Activated CD8-positive, alpha-beta memory T cell treated with anti-CD3 and anti-CD28 coated beads, Interleukin-2, amount 50 U/mL, for 1 hour (primary cell): Measurements from ENCODE around the gene OR6C76.

ENCODE experiments used
- DNase-seq: peaks from one replicate; pipeline ENCODE4 v3.0.0-alpha.2; 2020; ENCODE audit errors: extremely low read depth

Gene OR6C76

GRCh38 chr12:55469291-55469690 lies 43.2 kb downstream of the OR6C76 start:
- DNase-seq: no peak

- DNase-seq: no peak
Measured at GRCh38 chr12:55470088-55470829, 44.2 kb downstream of the OR6C76 start, which contains the start of gene OR6C70. Gene OR6C70 (minus strand): TSS chr12:55470138. CDS start chr12:55470138, 0 bp downstream.

- no peak for DNase-seq
Measured at GRCh38 chr12:55472264-55472663, 46.2 kb downstream of the OR6C76 start.
